Osteocyte (in vitro differentiated cells): Measurements from ENCODE around the gene RPP40. TPM values are rescaled to one million over a fixed set of nuclear protein-coding genes. Genes with fewer than 3 reads are reported as not detected.

Source experiments
- DNase-seq: peaks from one replicate; pipeline ENCODE4 v3.0.0; 2021; ENCODE audit warnings: mixed read lengths; ENCODE audit not compliant: unreplicated experiment; ENCODE audit errors: extremely low spot score
- H3K27ac Mint-ChIP-seq: one replicate; pipeline ENCODE4 v1.8.0; 2021; ENCODE audit warnings: mild to moderate bottlenecking, mixed read lengths; ENCODE audit not compliant: unreplicated experiment
- H3K27me3 Mint-ChIP-seq: one replicate; pipeline ENCODE4 v1.8.0; 2021; ENCODE audit warnings: mixed read lengths; ENCODE audit not compliant: unreplicated experiment
- H3K36me3 Mint-ChIP-seq: one replicate; pipeline ENCODE4 v1.8.0; 2021; ENCODE audit warnings: mixed read lengths; ENCODE audit not compliant: unreplicated experiment
- H3K4me1 Mint-ChIP-seq: one replicate; pipeline ENCODE4 v1.8.0; 2021; ENCODE audit warnings: mixed read lengths; ENCODE audit not compliant: unreplicated experiment
- H3K4me3 Mint-ChIP-seq: one replicate; pipeline ENCODE4 v1.8.0; 2021; ENCODE audit warnings: mild to moderate bottlenecking, moderate library complexity, mixed read lengths; ENCODE audit not compliant: unreplicated experiment
- H3K9me3 Mint-ChIP-seq: one replicate; pipeline ENCODE4 v1.8.0; 2021; ENCODE audit warnings: mixed read lengths; ENCODE audit not compliant: unreplicated experiment
- total RNA-seq: library from RNA; stranded (reverse); gene quantifications from 2 replicates; pipeline ENCODE4 v1.2.1, GENCODE V29; 2021
- TF ChIP-seq, protein P1 (sequence below): fragments of 200-600 bp; sonication (generic); IDR thresholded peaks from 2 replicates; pipeline ENCODE4 v1.5.0; 2021; ENCODE audit warnings: antibody characterized with exemption, mild to moderate bottlenecking, moderate library complexity

The RPP40 gene
- total RNA-seq, 1 donor from 2014 or later, result 5.6 TPM

DNA sequence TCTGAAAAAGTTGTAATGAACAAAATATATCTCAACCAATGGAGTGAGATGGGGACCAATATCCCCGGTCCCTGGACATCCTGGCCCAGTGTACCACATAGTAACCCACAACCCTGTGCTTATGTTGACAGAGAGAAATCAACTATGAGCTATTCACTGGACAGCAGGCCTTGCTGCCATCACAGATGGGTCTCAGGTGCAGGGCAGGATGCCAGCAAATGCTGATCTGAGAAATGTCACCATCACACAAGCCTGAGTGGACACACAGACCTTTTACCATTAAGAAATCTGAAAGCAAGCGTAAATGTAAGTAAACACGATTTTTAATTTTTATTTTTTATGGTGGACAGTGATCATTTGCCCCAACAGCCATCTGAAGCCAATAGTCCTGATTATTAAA, 9.1 kb downstream of the RPP40 start:
- Mint-ChIP-seq H3K9me3 (peaks cover 6% of the 10 kb centered on the region), H3K27me3 (no peaks in the 10 kb centered on the region), H3K36me3 (peaks cover 32% of the 10 kb centered on the region), H3K4me3 (no peak overlapping the region), H3K27ac (no peak overlapping the region), H3K4me1 (no peaks in the 10 kb centered on the region)
- TF ChIP-seq, protein P1, sequence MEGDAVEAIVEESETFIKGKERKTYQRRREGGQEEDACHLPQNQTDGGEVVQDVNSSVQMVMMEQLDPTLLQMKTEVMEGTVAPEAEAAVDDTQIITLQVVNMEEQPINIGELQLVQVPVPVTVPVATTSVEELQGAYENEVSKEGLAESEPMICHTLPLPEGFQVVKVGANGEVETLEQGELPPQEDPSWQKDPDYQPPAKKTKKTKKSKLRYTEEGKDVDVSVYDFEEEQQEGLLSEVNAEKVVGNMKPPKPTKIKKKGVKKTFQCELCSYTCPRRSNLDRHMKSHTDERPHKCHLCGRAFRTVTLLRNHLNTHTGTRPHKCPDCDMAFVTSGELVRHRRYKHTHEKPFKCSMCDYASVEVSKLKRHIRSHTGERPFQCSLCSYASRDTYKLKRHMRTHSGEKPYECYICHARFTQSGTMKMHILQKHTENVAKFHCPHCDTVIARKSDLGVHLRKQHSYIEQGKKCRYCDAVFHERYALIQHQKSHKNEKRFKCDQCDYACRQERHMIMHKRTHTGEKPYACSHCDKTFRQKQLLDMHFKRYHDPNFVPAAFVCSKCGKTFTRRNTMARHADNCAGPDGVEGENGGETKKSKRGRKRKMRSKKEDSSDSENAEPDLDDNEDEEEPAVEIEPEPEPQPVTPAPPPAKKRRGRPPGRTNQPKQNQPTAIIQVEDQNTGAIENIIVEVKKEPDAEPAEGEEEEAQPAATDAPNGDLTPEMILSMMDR, result no peak
- no peak for DNase-seq

DNA sequence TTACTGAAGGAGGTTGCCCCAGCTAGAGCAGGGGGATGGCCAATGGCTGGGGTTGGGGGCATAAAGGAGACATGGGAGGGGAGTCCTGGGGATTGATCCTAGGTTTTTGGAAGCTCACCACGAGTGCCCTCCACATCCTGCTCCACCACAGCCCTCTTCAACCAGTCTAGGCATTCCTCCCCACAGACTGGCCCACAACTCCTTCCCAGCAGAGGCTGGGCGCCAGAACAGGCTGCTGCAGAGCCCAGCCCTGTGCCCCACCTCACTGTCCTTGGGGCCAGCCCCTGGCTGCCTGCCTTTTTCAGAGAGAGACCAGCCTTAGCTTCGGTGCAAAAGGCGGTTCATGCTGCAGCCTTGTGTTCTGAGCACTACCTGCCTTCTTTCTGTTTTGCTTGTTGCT, 16.4 kb downstream of the RPP40 start:
- Mint-ChIP-seq H3K4me3 (no peak overlapping the region), H3K9me3 (peaks cover 10% of the 10 kb centered on the region), H3K36me3 (peaks cover 4% of the 10 kb centered on the region), H3K27me3 (no peaks in the 10 kb centered on the region), H3K27ac (no peak overlapping the region), H3K4me1 (no peaks in the 10 kb centered on the region)
- DNase-seq, result peak; percentile 75
- TF ChIP-seq, protein P1, result no peak

DNA sequence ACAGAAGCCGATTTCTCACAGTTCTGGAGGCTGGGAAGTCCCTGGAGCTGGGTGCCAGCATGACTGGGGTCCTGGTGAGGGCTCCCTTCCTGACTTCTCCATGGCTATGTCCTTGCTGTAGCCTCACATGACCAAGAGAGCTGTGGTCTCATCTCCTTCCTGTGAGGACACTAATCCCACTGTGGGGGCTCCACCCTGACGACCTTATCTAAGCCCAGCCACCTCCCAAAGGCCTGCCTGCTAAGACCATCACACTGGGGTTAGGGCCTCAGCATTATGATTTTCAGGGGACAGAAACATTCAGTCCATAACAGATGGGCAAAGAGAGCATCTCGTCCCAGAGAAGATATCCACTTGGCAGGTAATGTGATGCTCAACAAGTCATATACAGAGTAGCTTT, 16.8 kb downstream of the RPP40 start:
- Mint-ChIP-seq H3K9me3 (peaks cover 10% of the 10 kb centered on the region), H3K27me3 (no peaks in the 10 kb centered on the region), H3K36me3 (peaks cover 4% of the 10 kb centered on the region), H3K4me1 (no peaks in the 10 kb centered on the region), H3K4me3 (no peak overlapping the region), H3K27ac (no peak overlapping the region)
- DNase-seq, result peak; percentile 17
- TF ChIP-seq, protein P1, result no peak

DNA sequence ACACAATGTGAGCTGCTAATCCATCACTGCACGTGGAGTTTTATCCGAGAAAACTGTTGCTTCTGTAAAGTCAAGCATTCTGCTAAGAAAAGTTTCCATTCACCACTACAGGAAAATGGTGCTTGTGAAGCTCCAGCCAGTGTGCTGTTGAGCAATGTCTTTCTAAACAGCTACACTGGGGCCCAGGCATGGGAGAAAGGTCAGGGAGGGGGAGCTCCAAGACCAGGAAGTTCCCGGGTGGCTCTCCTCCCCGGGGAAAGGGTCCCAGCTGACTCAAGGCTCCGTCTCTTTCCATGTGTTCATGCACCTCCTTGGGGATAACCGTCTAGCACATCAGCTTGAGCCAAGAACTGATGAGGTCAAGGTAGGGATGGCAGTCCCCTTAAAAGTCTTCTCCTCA, 20.5 kb downstream of the RPP40 start:
- Mint-ChIP-seq H3K9me3 (peaks cover 8% of the 10 kb centered on the region), H3K36me3 (no peaks in the 10 kb centered on the region), H3K4me3 (no peak overlapping the region), H3K4me1 (no peaks in the 10 kb centered on the region), H3K27ac (no peak overlapping the region), H3K27me3 (no peaks in the 10 kb centered on the region)
- TF ChIP-seq, protein P1, result no peak
- no peak for DNase-seq

DNA sequence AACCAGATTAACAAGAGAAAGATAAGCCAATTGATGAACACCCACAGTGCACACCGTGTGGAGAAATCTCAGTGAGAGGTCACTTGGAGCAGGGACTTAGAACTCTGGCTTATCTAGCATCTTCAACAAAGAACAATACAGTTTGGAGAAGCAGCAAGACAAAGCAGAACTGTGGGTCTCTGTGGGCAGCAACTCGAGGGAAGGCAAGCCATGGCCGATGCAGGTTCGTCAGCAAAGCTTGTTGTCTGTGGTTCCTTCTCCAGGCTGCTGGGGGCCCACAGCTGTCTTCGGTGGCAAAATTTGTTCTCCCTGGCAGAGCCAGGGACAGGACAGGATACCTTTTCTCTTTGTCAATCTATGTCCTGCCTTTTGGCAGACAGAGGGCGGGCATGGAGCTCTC, 22.1 kb downstream of the RPP40 start:
- no peak for DNase-seq
- Mint-ChIP-seq H3K36me3 (no peaks in the 10 kb centered on the region), H3K27ac (no peak overlapping the region), H3K4me3 (no peak overlapping the region), H3K27me3 (peaks cover 2% of the 10 kb centered on the region), H3K9me3 (peaks cover 4% of the 10 kb centered on the region), H3K4me1 (no peaks in the 10 kb centered on the region)
- TF ChIP-seq, protein P1, result no peak
